AG10803 (cell line): ENCODE results near the gene LIMS1.

Experiments
- DNase-seq: peaks from one replicate; pipeline ENCODE4 v3.0.0; 2010; ENCODE audit warnings: low read depth
- H3K4me3 ChIP-seq: 2 replicates; pipeline ENCODE4 v1.5.1; 2011; ENCODE audit warnings: mild to moderate bottlenecking, low read length, control low read depth
- CTCF ChIP-seq: conservative IDR thresholded peaks from 2 replicates; pipeline ENCODE4 v1.5.1; 2011; ENCODE audit warnings: mild to moderate bottlenecking, low read length, control low read depth, inconsistent platforms

Gene LIMS1

GRCh38 chr2:108531674-108532055, 2.6 kb upstream of the LIMS1 start:
- TF ChIP-seq CTCF = no peak
- no peak for DNase-seq
- H3K4me3 ChIP-seq = no peak overlapping the region

GRCh38 chr2:108534584-108535356, 500 bp downstream of the LIMS1 start:
- TF ChIP-seq CTCF = no peak
- peak; percentile 37 for DNase-seq
- peak overlapping the region; percentile 64 for H3K4me3 ChIP-seq

GRCh38 chr2:108535357-108535631, 1.0 kb downstream of the LIMS1 start:
- no peak for TF ChIP-seq CTCF
- peak; percentile 56 for DNase-seq
- H3K4me3 ChIP-seq = peak overlapping the region; percentile 64

GRCh38 chr2:108536133-108536780, 2.0 kb downstream of the LIMS1 start:
- peak; percentile 52 for DNase-seq
- TF ChIP-seq CTCF = no peak
- peak overlapping the region; percentile 64 for H3K4me3 ChIP-seq

GRCh38 chr2:108536911-108537310, 2.6 kb downstream of the LIMS1 start:
- no peak for TF ChIP-seq CTCF
- H3K4me3 ChIP-seq = no peak overlapping the region

GRCh38 chr2:108538000-108538625, 3.8 kb downstream of the LIMS1 start:
- DNase-seq = no peak
- no peak overlapping the region for H3K4me3 ChIP-seq
- TF ChIP-seq CTCF = no peak

More at GRCh38 chr2:108536911-108537310, 2.6 kb downstream of the LIMS1 start:
- no peak for DNase-seq

- TF ChIP-seq CTCF = no peak
These were observed 7.2 kb downstream of the LIMS1 start for GRCh38 chr2:108541451-108541850.

More at GRCh38 chr2:108541451-108541850, 7.2 kb downstream of the LIMS1 start:
- no peak overlapping the region for H3K4me3 ChIP-seq
- DNase-seq = no peak
